B cell (primary cell): ENCODE data around the gene RAB8A.

ENCODE experiments used
- EZH2 ChIP-seq: IDR thresholded peaks from 2 replicates; pipeline ENCODE4 v1.6.1; 2012; ENCODE audit warnings: borderline replicate concordance, low read depth, mild to moderate bottlenecking, moderate library complexity, low read length; ENCODE audit not compliant: insufficient read depth, poor library complexity, severe bottlenecking
- TF ChIP-seq, protein P1 (sequence below): fragments of 200-600 bp; IDR thresholded peaks from one replicate; pipeline ENCODE4 v1.8.0; 2022; ENCODE audit warnings: antibody characterized with exemption, mild to moderate bottlenecking

DNA sequence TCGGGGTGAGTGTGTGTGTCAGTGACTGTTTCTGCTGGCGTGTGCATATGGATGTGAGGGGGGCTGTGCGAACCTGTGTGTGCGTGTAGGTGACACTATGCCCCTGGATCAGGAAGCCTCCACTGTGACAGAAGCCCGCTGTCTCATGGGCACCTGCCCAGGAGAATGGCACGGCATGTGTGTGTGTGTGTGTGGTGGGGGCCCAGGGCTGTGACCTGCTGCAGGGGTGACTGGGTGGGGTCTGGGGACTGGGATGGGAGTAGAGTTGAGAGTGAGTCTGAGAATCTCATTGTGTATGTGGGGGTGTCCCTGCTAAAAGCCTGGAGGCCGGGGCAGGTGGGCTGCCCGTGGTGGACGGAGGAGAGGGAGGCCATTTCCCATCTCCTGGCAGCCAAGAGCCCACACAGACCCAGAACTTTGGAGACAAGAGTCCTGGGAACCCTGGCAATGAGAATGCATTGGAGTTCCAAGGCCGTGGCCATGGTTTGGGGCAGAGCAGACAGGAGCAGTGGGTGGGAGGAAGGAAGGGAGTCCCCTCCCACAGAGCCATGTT, 41.8 kb upstream of the RAB8A start:
- TF ChIP-seq, protein P1, sequence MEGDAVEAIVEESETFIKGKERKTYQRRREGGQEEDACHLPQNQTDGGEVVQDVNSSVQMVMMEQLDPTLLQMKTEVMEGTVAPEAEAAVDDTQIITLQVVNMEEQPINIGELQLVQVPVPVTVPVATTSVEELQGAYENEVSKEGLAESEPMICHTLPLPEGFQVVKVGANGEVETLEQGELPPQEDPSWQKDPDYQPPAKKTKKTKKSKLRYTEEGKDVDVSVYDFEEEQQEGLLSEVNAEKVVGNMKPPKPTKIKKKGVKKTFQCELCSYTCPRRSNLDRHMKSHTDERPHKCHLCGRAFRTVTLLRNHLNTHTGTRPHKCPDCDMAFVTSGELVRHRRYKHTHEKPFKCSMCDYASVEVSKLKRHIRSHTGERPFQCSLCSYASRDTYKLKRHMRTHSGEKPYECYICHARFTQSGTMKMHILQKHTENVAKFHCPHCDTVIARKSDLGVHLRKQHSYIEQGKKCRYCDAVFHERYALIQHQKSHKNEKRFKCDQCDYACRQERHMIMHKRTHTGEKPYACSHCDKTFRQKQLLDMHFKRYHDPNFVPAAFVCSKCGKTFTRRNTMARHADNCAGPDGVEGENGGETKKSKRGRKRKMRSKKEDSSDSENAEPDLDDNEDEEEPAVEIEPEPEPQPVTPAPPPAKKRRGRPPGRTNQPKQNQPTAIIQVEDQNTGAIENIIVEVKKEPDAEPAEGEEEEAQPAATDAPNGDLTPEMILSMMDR: no peak
- TF ChIP-seq EZH2: no peak
